ENCODE measurements around the gene BIRC6.

BIRC6 gene

DNA sequence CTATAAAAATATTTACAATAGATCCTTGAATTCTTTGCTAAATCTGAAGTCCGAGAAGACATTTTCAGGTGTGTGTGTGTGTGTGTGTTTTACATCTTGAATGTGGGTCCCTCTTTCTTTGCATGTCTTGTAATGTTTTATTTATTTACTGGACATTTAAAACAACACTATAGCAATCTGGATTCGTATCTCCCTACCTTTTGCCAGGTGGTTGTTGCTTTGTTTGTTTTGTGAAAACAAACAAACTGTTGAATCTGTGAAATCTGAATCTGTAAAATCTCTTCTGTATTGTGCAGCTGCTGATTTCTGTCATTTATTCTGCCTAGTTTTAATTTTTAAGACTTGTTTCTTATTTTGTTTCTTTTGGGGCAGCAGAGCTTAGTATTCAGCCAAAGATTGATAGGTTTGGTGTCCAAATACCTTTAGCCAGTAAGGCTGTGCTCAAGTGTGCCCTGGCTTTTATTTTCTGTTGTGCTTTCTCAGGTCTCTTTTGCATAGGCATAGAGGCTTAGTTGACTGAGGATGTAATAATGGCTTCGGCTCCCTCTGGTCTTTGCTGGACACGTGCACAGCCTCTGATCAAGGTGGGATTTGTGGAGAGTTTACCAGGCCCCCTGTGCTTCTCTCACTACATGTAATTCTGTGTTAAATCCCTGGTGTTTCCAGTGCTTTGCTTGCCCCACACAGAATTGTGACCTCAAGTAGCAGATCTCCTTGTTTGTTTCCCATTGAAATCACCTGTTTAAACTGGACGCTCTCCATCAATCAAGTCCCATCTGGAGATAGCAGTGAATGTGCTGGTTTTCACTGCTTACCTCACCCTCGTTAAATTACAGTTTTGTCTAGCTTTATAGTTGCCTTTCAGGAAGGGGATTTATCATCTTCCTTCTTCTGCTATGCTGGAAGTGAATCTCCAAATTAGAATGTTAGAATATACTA lies 71.1 kb downstream of the BIRC6 start:
- TF ChIP-seq, protein P1, sequence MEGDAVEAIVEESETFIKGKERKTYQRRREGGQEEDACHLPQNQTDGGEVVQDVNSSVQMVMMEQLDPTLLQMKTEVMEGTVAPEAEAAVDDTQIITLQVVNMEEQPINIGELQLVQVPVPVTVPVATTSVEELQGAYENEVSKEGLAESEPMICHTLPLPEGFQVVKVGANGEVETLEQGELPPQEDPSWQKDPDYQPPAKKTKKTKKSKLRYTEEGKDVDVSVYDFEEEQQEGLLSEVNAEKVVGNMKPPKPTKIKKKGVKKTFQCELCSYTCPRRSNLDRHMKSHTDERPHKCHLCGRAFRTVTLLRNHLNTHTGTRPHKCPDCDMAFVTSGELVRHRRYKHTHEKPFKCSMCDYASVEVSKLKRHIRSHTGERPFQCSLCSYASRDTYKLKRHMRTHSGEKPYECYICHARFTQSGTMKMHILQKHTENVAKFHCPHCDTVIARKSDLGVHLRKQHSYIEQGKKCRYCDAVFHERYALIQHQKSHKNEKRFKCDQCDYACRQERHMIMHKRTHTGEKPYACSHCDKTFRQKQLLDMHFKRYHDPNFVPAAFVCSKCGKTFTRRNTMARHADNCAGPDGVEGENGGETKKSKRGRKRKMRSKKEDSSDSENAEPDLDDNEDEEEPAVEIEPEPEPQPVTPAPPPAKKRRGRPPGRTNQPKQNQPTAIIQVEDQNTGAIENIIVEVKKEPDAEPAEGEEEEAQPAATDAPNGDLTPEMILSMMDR (conservative IDR thresholded peaks at IDR 0.05; ENCODE audit: low read length): no peak
- no peak for TF ChIP-seq EZH2phosphoT487 (IDR thresholded peaks at IDR 0.05; ENCODE audit: borderline replicate concordance)
- no peaks in the 10 kb centered on the region for H3F3A ChIP-seq (ENCODE audit: low read depth)
- H3K27me3 ChIP-seq (ENCODE audit: insufficient read depth, low read length, poor library complexity, severe bottlenecking): no peaks in the 10 kb centered on the region
- peaks cover 62% of the 10 kb centered on the region for H4K20me1 ChIP-seq (ENCODE audit: insufficient read depth, low read length, poor library complexity, severe bottlenecking)
- no peaks in the 10 kb centered on the region for H3K9me2 ChIP-seq (replicated peaks; ENCODE audit: low read depth, low read length)
- H3K4me2 ChIP-seq (ENCODE audit: low read depth, low read length, poor library complexity, severe bottlenecking): peak overlapping the region; percentile 22
- no peak overlapping the region for H3K9ac ChIP-seq (ENCODE audit: low read depth, low read length, poor library complexity, severe bottlenecking)
- H3K9me3 ChIP-seq (ENCODE audit: insufficient read depth, low read depth, low read length): no peaks in the 10 kb centered on the region
- H3K4me1 ChIP-seq (ENCODE audit: insufficient read depth, low read length, poor library complexity, severe bottlenecking): peaks cover 22% of the 10 kb centered on the region
- peaks cover 92% of the 10 kb centered on the region for H3K79me2 ChIP-seq (ENCODE audit: insufficient read depth, low read length)
- H2AFZ ChIP-seq (ENCODE audit: low read length): no peak overlapping the region
- H3K36me3 ChIP-seq (ENCODE audit: insufficient read depth, low read length): peaks cover 35% of the 10 kb centered on the region; the same call in 1 of the 2 replicates
- no peak overlapping the region for H3K4me3 ChIP-seq (ENCODE audit: low read length, poor library complexity, severe bottlenecking)

DNA sequence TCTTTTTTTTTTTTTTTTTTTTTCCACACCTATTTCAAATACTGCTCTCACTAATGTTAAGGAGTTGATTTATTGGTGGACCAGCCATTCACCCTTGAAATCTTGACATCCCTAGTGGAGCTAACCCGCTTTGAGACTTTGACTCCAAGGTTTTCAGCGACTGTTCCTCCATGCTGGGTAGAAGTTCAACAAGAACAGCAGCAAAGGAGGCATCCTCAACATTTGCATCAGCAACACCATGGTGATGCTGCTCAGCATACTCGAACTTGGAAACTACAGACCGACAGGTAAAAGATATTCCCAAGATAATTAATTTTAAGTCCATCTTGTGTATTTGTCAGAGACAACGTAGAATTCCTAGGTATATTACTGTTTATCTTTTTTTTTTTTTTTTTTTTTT lies 74.0 kb downstream of the BIRC6 start:
- peaks cover 12% of the 10 kb centered on the region for H3K4me1 ChIP-seq (ENCODE audit: insufficient read depth, low read length, poor library complexity, severe bottlenecking)
- H3K4me2 ChIP-seq (ENCODE audit: low read depth, low read length, poor library complexity, severe bottlenecking): no peak overlapping the region
- H3K79me2 ChIP-seq (ENCODE audit: insufficient read depth, low read length): peaks cover 72% of the 10 kb centered on the region
- no peak overlapping the region for H3K4me3 ChIP-seq (ENCODE audit: low read length, poor library complexity, severe bottlenecking)
- H4K20me1 ChIP-seq (ENCODE audit: insufficient read depth, low read length, poor library complexity, severe bottlenecking): peaks cover 43% of the 10 kb centered on the region
- no peaks in the 10 kb centered on the region for H3K27me3 ChIP-seq (ENCODE audit: insufficient read depth, low read length, poor library complexity, severe bottlenecking)
- no peak overlapping the region for H3K9ac ChIP-seq (ENCODE audit: low read depth, low read length, poor library complexity, severe bottlenecking)
- no peak overlapping the region for H2AFZ ChIP-seq (ENCODE audit: low read length)
- TF ChIP-seq, protein P1 (conservative IDR thresholded peaks at IDR 0.05; ENCODE audit: low read length): no peak
- TF ChIP-seq EZH2phosphoT487 (IDR thresholded peaks at IDR 0.05; ENCODE audit: borderline replicate concordance): no peak
- no peaks in the 10 kb centered on the region for H3K9me2 ChIP-seq (replicated peaks; ENCODE audit: low read depth, low read length)
- H3F3A ChIP-seq (ENCODE audit: low read depth): peaks cover 7% of the 10 kb centered on the region
- H3K9me3 ChIP-seq (ENCODE audit: insufficient read depth, low read depth, low read length): no peaks in the 10 kb centered on the region
- peaks cover 58% of the 10 kb centered on the region for H3K36me3 ChIP-seq (ENCODE audit: insufficient read depth, low read length)

DNA sequence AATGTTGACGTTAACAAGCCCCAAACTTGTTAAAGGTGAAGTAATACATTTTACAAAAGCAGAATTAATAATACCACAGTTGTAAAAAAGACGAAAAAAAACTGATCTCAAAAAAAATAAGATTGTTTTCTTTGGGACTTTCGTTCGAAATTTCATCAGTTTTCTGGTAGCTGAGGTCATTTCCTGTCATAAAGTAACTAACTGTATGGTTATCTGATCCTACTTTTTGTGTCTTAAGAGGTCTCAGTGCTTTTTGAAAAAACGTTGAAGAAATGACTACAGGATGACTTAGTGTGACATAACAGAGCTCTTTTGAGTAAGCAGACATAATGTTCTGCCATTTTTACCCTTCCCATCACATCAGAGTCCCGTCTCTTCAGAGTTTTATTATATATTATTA lies 79.3 kb downstream of the BIRC6 start:
- H3K36me3 ChIP-seq (ENCODE audit: insufficient read depth, low read length): peaks cover 93% of the 10 kb centered on the region
- no peak overlapping the region for H3K4me2 ChIP-seq (ENCODE audit: low read depth, low read length, poor library complexity, severe bottlenecking)
- peaks cover 7% of the 10 kb centered on the region for H3K4me1 ChIP-seq (ENCODE audit: insufficient read depth, low read length, poor library complexity, severe bottlenecking)
- no peak overlapping the region for H3K4me3 ChIP-seq (ENCODE audit: low read length, poor library complexity, severe bottlenecking)
- H3K79me2 ChIP-seq (ENCODE audit: insufficient read depth, low read length): peaks cover 22% of the 10 kb centered on the region
- peaks cover 7% of the 10 kb centered on the region for H3F3A ChIP-seq (ENCODE audit: low read depth)
- H4K20me1 ChIP-seq (ENCODE audit: insufficient read depth, low read length, poor library complexity, severe bottlenecking): peaks cover 8% of the 10 kb centered on the region
- no peaks in the 10 kb centered on the region for H3K9me2 ChIP-seq (replicated peaks; ENCODE audit: low read depth, low read length)
- no peaks in the 10 kb centered on the region for H3K9me3 ChIP-seq (ENCODE audit: insufficient read depth, low read depth, low read length)
- no peak overlapping the region for H3K9ac ChIP-seq (ENCODE audit: low read depth, low read length, poor library complexity, severe bottlenecking)
- TF ChIP-seq EZH2phosphoT487 (IDR thresholded peaks at IDR 0.05; ENCODE audit: borderline replicate concordance): no peak
- TF ChIP-seq, protein P1 (conservative IDR thresholded peaks at IDR 0.05; ENCODE audit: low read length): no peak
- no peaks in the 10 kb centered on the region for H3K27me3 ChIP-seq (ENCODE audit: insufficient read depth, low read length, poor library complexity, severe bottlenecking)
- H2AFZ ChIP-seq (ENCODE audit: low read length): no peak overlapping the region
